Fibroblast of peridontal ligament (primary cell): Measurements from ENCODE around the gene INSL4.

Source experiments
- DNase-seq: peaks from one replicate; pipeline ENCODE4 v3.0.0-alpha.2; 2010; ENCODE audit errors: extremely low read depth

Gene INSL4

GRCh38 chr9:5231212-5231611, at the start of gene INSL4:
Gene INSL4 (plus strand): TSS chr9:5231419. CDS start chr9:5231524, 105 bp downstream.
- DNase-seq = peak; percentile 2

GRCh38 chr9:5184776-5185175, 46.4 kb upstream of the INSL4 start:
- no peak for DNase-seq

GRCh38 chr9:5185220-5185840, 45.9 kb upstream of the INSL4 start, which contains the start of gene INSL6:
Gene INSL6 (minus strand): TSS chr9:5185639. CDS start chr9:5185602, 37 bp downstream.
- DNase-seq = no peak

- DNase-seq = peak; percentile 67
These were observed 44.6 kb upstream of the INSL4 start for GRCh38 chr9:5186416-5187169.

GRCh38 chr9:5188060-5188984, 42.9 kb upstream of the INSL4 start:
- peak; percentile 2 for DNase-seq

- no peak for DNase-seq
These were observed 39.2 kb upstream of the INSL4 start for GRCh38 chr9:5191985-5192384.

- no peak for DNase-seq
These were observed 37.9 kb upstream of the INSL4 start for GRCh38 chr9:5193345-5193744.

GRCh38 chr9:5195463-5195862, 35.8 kb upstream of the INSL4 start:
- no peak for DNase-seq

- DNase-seq = no peak
These were observed 26.1 kb upstream of the INSL4 start for GRCh38 chr9:5205071-5205470.

- no peak for DNase-seq
These were observed 665 bp upstream of the INSL4 start for GRCh38 chr9:5230554-5230953.

GRCh38 chr9:5263351-5264218, 32.4 kb downstream of the INSL4 start:
- DNase-seq = peak; percentile 8

GRCh38 chr9:5264219-5264595, 33.0 kb downstream of the INSL4 start:
- DNase-seq = no peak

- DNase-seq = no peak
These were observed 34.7 kb downstream of the INSL4 start for GRCh38 chr9:5265939-5266338.

GRCh38 chr9:5269249-5269715, 38.1 kb downstream of the INSL4 start:
- peak; percentile 8 for DNase-seq

- DNase-seq = no peak
These were observed 43.6 kb downstream of the INSL4 start for GRCh38 chr9:5274770-5275169.

GRCh38 chr9:5278486-5278885, 47.3 kb downstream of the INSL4 start:
- no peak for DNase-seq
